Activated CD8-positive, alpha-beta memory T cell treated with anti-CD3 and anti-CD28 coated beads for 36 hours (primary cell): Measurements from ENCODE around the gene MSMO1. TPM values are rescaled to one million over a fixed set of nuclear protein-coding genes. Genes with fewer than 3 reads are reported as not detected.

Experiments used
- CTCF ChIA-PET: fragments of 350-600 bp; sonication (Branson Sonifier 250); formaldehyde crosslinking; loops from one replicate; lab custom pipeline; 2021; ENCODE audit warnings: antibody characterized with exemption; lab: Charles Lee
- POLR2A ChIA-PET: fragments of 350-600 bp; sonication (Branson Sonifier 250); formaldehyde crosslinking; loops from one replicate; lab custom pipeline; 2021; ENCODE audit warnings: antibody characterized with exemption; lab: Charles Lee
- total RNA-seq, 2 experiments: library from RNA; stranded (reverse); gene quantifications; one replicate each; pipeline ENCODE4 v1.2.3, GENCODE V29; 2021

Gene MSMO1
- total RNA-seq, 2 experiments from 2014 or later: 38.2 to 40.7 TPM

GRCh38 chr4:165347647-165348569 lies 20.4 kb downstream of the MSMO1 start:
- ChIA-PET CTCF (interaction anchor here (0.7 to 1.1 kb wide), 2 partner anchors 23 to 217 kb away, joined by 3 read pairs; no protein-coding TSS in a partner anchor), POLR2A (no interaction called here)

GRCh38 chr4:165351359-165352130 lies 24.1 kb downstream of the MSMO1 start:
- ChIA-PET CTCF (no interaction called here), POLR2A (no interaction called here)

GRCh38 chr4:165355900-165356300 lies 28.4 kb downstream of the MSMO1 start:
- CTCF ChIA-PET: interaction anchor here (0.5 to 0.6 kb wide), 2 partner anchors 92 to 271 kb away, joined by 3 to 8 read pairs; no protein-coding TSS in a partner anchor
- POLR2A ChIA-PET: no interaction called here

- POLR2A ChIA-PET: no interaction called here
Measured at GRCh38 chr4:165359506-165359905, 32.0 kb downstream of the MSMO1 start.

GRCh38 chr4:165360041-165360695 lies 32.7 kb downstream of the MSMO1 start:
- ChIA-PET CTCF (no interaction called here), POLR2A (no interaction called here)

More at GRCh38 chr4:165359506-165359905, 32.0 kb downstream of the MSMO1 start:
- CTCF ChIA-PET: no interaction called here

- POLR2A ChIA-PET: no interaction called here
- CTCF ChIA-PET: no interaction called here
Measured at GRCh38 chr4:165360985-165361670, 33.7 kb downstream of the MSMO1 start.

- ChIA-PET CTCF (no interaction called here), POLR2A (interaction anchor here (0.6 kb wide), 1 partner anchor 31 kb away, joined by 3 read pairs; no protein-coding TSS in a partner anchor)
Measured at GRCh38 chr4:165361810-165362209, 34.3 kb downstream of the MSMO1 start.

- POLR2A ChIA-PET: interaction anchor here (0.5 kb wide), 1 partner anchor 232 kb away, joined by 3 read pairs; no protein-coding TSS in a partner anchor
- CTCF ChIA-PET: no interaction called here
Measured at GRCh38 chr4:165364452-165365080, 37.1 kb downstream of the MSMO1 start.

- CTCF ChIA-PET: no interaction called here
- POLR2A ChIA-PET: no interaction called here
Measured at GRCh38 chr4:165367040-165367439, 39.6 kb downstream of the MSMO1 start.

GRCh38 chr4:165368114-165368513 lies 40.6 kb downstream of the MSMO1 start:
- CTCF ChIA-PET: no interaction called here
- POLR2A ChIA-PET: no interaction called here

GRCh38 chr4:165368567-165368966 lies 41.1 kb downstream of the MSMO1 start:
- ChIA-PET CTCF (no interaction called here), POLR2A (no interaction called here)

- POLR2A ChIA-PET: no interaction called here
- CTCF ChIA-PET: no interaction called here
Measured at GRCh38 chr4:165369522-165369921, 42.1 kb downstream of the MSMO1 start.

GRCh38 chr4:165370530-165370929 lies 43.1 kb downstream of the MSMO1 start:
- CTCF ChIA-PET: no interaction called here
- POLR2A ChIA-PET: no interaction called here

GRCh38 chr4:165375465-165375864 lies 48.0 kb downstream of the MSMO1 start:
- ChIA-PET CTCF (no interaction called here), POLR2A (no interaction called here)

GRCh38 chr4:165378398-165378744 lies 50.9 kb downstream of the MSMO1 start:
- ChIA-PET CTCF (no interaction called here), POLR2A (no interaction called here)

GRCh38 chr4:165378745-165379677 lies 51.5 kb downstream of the MSMO1 start, which contains the start of gene CPE:
CPE (plus strand) TSS chr4:165379008; CDS start chr4:165379222, 214 bp downstream.
- CTCF ChIA-PET: no interaction called here
- POLR2A ChIA-PET: no interaction called here

GRCh38 chr4:165379678-165380064 lies 52.2 kb downstream of the MSMO1 start:
- CTCF ChIA-PET: no interaction called here
- POLR2A ChIA-PET: no interaction called here

GRCh38 chr4:165380805-165381204 lies 53.3 kb downstream of the MSMO1 start:
- CTCF ChIA-PET: no interaction called here
- POLR2A ChIA-PET: no interaction called here
